NCI-H345 (cell line): ENCODE data around the gene SNX8.
"Not testable (repeated sequence)": the region's sequence is repeated elsewhere in the genome, so short reads cannot be mapped to it uniquely, and the experiment has no call there.

Source experiments
- DNase-seq: peaks from one replicate; lab custom pipeline; 2025; lab: John Stamatoyannopoulos, UW

Gene SNX8

GRCh38 chr7:2326951-2327350, 12.7 kb upstream of the SNX8 start:
- no peak for DNase-seq

DNA sequence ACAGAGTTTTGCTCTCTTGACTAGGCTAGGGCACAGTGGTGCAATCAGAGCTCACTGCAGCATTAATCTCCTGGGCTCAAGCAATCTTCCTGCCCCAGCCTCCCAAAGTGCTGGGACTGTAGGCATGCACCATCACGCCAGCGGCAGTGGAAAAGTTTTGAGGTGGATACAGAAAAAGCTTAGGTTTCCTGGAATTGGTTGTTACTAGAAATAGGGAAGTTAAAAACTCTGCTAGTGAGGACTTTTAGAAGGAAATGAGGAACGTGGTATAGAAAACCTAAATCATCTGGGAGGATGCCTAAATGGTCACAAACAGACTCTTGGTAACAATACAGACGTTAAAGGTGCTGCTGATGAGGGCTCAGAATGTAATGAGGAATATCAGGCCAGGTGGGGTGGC, 10.9 kb upstream of the SNX8 start:
- DNase-seq = no peak

DNA sequence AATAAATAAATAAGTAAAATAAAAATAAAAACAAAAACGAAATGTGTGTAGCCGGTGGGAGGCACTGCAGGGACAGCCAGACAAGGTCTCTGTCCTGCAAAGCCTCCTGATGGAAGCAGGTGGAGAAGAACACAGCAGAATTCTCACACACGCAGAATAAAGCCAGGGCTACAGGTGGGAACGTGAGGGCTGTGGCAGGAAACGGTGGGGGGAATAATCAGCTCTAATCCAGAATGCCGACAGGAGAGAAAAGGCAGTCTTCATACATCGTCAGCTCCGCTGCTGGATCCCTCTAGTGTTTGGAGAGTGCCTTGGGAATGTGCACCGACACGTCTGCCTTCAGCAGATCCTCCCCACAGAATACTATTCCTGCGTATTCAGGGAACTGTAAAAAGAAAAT, 6.8 kb upstream of the SNX8 start:
- no peak for DNase-seq

- no peak for DNase-seq
These were observed 3.5 kb upstream of the SNX8 start for GRCh38 chr7:2317556-2318293.

DNA sequence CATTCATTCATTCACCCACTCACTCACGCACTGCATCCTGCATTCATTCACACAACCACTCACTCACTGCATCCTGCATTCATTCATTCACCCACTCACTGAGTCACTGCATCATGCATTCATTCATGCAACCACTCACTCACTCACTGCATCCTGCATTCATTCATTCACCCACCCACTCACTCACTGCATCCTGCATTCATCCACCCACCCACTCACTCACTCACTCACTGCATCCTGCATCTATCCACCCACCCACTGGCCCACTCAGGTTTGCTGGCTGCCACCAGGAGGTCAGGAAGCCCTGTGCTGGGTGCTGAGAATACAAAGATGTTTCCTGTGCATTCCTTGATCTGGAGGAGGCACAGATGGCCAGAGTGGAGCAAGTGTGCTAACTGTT, 2.3 kb upstream of the SNX8 start:
- no peak for DNase-seq

DNA sequence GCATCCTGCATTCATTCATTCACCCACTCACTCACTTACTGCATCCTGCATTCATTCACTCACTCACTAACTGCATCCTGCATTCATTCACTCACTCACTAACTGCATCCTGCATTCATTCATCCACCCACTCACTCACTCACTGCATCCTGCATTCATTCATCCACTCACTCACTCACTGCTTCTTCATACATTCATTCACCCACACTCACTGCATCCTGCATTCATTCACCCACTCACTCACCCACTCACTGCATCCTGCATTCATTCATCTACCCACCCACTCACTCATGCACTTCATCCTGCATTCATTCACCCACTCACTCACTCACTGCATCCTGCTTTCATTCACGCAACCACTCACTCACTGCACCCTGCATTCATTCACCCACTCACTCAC, 1.5 kb upstream of the SNX8 start:
- DNase-seq = no peak

DNA sequence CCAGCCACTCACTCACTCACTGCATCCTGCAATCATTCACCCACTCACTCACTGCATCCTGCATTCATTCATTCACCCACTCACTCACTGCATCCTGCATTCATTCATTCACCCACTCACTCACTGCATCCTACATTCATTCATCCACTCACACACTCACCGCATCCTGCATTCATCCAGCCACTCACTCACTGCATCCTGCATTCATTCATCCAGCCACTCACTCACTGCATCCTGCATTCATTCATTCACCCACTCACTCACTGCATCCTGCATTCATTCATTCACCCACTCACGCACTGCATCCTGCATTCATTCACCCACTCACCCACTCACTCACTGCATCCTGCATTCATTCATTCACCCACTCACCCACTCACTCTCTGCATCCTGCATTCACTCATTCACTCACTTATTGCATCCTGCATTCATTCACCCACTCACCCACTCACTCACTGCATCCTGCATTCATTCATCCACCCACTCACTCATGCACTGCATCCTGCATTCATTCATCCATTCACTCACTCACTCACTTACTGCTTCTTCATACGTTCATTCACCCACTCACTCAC, 802 bp upstream of the SNX8 start:
- DNase-seq = not testable (repeated sequence)

- no peak for DNase-seq
These were observed 612 bp downstream of the SNX8 start for GRCh38 chr7:2313450-2314208.

DNA sequence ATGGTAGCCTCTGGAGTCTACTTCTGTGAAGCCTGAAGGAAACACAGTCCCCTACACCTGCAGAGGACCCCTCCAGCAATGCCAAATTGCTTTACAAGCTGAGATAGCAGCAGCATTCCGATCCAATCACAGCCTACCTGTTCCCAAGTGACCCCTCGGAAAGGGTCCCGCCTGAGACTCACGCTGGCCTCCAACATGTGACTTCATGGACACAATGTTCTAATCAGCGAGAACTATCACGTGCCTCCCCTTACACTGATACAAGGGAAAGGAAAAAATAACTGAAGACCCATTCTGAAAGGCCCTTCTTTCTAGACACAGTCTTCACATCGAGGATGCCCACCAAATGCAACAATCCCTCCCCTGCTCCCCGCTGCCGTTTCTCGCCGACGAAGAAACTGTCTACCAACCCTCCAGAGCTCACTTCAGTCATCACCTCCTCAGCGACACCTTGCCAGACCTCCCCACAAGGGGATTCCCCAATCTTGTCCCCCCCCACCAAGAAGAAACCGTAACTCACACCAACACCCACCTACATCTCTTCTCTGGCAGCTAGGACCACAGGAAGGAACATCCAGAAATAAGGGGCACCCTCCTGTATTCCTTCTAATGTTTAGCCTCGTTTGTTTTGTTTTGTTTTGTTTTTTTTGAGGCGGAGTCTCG, 1.8 kb downstream of the SNX8 start:
- no peak for DNase-seq

DNA sequence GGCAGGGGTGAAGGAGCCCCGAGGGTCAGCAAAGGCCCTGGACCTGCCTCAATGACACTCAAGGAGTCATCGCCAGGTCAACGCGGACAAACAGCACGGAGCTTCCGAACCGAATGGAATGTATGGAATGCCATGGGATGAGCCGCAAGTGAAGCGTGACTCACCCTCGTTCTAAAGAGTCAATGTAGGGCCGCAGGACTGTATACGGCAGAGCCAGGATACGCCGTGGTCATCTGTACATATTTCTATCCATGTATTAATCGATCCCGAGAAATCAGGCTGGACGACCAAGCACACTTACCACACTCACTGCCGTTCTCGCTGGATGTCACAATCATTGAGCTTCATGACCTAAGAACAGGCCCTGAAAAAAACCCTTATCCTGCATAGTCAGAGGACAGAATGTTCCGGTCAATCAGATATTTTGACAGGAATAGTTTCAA, 4.3 kb downstream of the SNX8 start:
- DNase-seq = no peak

GRCh38 chr7:2307690-2308107, 6.5 kb downstream of the SNX8 start:
- DNase-seq = no peak

- no peak for DNase-seq
These were observed 7.6 kb downstream of the SNX8 start for GRCh38 chr7:2306688-2307087.

DNA sequence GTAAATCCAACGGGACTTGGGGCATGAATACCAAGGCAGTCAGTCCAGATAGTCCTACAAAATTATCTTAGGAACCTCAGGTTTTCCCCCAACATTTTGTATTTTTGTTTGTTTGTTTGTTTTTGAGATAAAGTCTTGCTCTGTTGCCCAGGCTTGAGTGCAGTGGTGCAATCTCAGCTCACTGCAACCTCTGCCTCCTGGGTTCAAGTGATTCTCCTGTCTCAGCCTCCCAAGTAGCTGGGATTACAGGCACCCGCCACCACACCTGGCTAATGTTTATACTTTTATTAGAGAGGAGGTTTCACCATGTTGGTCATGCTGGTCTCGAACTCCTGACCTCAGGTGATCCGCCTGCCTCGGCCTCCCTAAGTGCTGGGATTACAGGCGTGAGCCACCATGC, 9.0 kb downstream of the SNX8 start:
- not testable (repeated sequence) for DNase-seq

DNA sequence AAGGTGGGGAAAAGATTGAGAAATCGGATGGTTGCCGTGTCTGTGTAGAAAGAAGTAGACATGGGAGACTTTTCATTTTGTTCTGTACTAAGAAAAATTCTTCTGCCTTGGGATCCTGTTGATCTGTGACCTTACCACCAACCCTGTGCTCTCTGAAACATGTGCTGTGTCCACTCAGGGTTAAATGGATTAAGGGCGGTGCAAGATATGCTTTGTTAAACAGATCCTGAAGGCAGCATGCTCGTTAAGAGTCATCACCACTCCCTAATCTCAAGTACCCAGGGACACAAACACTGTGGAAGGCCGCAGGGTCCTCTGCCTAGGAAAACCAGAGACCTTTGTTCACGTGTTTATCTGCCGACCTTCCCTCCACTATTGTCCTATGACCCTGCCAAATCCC, 10.7 kb downstream of the SNX8 start:
- DNase-seq = not testable (repeated sequence)

GRCh38 chr7:2302743-2303397, 11.4 kb downstream of the SNX8 start:
- not testable (repeated sequence) for DNase-seq

DNA sequence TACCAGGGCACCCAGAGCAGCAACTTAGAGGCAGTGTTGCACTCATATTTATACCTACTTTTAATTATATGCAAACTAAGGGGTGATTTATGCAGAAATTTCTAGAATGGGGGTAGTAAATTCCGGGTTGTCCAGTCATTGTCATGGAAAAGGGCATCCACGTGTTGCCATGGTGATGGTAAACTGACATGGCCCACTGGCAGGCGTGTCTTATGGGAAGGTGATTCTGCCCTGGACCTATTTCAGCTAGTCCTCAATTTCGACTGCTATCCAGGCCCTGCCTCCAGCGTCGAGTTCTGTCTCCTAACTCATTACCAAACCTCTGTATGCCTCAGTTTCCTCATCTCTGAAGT, 12.8 kb downstream of the SNX8 start:
- DNase-seq = no peak

- DNase-seq = no peak
These were observed 14.2 kb downstream of the SNX8 start for GRCh38 chr7:2299870-2300512.

- no peak for DNase-seq
These were observed 15.0 kb downstream of the SNX8 start for GRCh38 chr7:2299131-2299829.

DNA sequence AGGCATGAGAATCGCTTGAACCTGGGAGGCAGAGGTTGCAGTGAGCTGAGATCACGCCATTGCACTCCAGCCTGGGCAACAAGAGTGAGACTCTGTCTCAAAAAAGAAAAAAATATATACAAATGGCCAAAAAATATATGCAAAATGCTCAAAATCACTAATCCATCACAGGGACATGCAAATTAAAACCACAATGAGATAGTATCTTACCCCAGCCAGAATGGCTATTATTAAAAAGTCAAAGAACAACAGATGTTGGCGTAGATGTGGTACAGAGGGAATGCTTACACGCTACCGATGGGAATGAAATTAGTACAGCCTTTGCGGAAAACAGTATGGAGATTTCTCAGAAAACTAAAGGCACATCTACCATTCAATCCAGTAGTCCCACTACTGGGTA, 17.4 kb downstream of the SNX8 start:
- DNase-seq = no peak

DNA sequence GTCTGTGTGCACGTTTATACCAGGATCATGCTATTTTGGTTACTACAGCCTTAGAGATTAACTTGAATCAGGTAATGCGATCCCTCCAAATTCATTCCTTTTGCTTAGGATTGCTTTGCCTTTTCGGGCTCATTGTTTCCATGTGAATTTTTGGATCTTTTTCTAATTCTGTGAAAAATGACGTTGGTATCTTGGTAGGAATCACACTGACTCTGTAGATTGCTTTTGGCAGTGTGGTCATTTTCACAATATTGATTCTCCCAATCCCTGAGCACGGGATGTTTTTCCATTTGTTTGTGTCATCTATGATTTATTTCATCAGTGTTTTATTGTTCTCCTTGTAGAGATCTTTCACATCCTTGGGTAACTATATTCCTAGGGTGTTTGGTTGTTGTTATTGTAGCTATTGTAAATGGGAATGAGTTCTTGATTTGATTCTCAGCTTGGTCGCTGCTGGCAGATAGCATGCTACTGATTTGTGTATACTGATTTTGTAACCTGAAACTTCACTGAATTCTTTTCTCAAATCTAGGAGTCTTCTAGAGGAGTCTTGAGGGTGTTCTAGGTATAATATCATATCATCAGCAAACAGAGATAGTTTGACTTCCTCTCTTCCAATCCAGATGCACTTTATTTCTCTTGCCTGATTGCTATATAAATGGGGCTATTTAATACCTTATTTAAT, 18.2 kb downstream of the SNX8 start:
- no peak for DNase-seq

DNA sequence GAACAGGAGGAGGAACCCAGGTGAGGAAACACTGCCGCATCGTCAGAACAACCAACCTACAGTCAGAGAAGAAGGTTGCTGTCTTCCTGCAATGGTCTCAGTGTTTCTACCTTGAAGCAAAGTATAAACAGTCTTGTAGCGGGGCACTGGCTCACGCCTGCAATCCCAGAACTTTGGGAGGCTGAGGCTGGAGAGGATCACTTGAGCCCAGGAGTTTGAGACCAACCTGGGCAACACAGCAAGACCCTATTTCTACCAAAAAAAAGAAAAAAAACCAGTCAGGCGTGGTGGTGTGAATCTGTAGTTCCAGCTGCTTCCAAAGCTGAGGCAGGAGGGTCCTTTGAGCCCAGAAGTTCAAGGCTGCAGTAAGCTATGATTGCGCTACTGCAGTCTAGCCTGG, 23.4 kb downstream of the SNX8 start:
- no peak for DNase-seq
